ENCODE measurements around the gene TMEM218. TPM values are rescaled to one million over a fixed set of nuclear protein-coding genes. Genes with fewer than 3 reads are reported as not detected.

Gene TMEM218
- total and polyA plus RNA-seq, 8 donors, result 0.87 to 21.1 (median 14.9) TPM

GRCh38 chr11:125080531-125080911 lies 30.9 kb downstream of the TMEM218 start:
- peaks cover 0 to 27% (median 0%) of the 10 kb centered on the region in 3 donors for H3K27me3 ChIP-seq
- TF ChIP-seq POLR2AphosphoS5 (IDR thresholded peaks at IDR 0.05) (no peak), POLR2A (IDR thresholded peaks at IDR 0.05) (no peak), EP300 (IDR thresholded peaks at IDR 0.05) (no peak)
- TF ChIP-seq, protein P1, sequence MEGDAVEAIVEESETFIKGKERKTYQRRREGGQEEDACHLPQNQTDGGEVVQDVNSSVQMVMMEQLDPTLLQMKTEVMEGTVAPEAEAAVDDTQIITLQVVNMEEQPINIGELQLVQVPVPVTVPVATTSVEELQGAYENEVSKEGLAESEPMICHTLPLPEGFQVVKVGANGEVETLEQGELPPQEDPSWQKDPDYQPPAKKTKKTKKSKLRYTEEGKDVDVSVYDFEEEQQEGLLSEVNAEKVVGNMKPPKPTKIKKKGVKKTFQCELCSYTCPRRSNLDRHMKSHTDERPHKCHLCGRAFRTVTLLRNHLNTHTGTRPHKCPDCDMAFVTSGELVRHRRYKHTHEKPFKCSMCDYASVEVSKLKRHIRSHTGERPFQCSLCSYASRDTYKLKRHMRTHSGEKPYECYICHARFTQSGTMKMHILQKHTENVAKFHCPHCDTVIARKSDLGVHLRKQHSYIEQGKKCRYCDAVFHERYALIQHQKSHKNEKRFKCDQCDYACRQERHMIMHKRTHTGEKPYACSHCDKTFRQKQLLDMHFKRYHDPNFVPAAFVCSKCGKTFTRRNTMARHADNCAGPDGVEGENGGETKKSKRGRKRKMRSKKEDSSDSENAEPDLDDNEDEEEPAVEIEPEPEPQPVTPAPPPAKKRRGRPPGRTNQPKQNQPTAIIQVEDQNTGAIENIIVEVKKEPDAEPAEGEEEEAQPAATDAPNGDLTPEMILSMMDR (IDR thresholded peaks at IDR 0.05), result no peak
- H3K4me3 ChIP-seq, result no peak overlapping the region
- intact Hi-C loops (cut with DNase I; ENCODE audit: low total_unique reads), result no loop called here
- H3K36me3 ChIP-seq, result no peaks in the 10 kb centered on the region
- no peaks in the 10 kb centered on the region for H3K9me3 ChIP-seq
- WGBS, 5 donors, result 90 to 96% (median 92%) methylated on average over 12 of the region's 12 CpGs
- no peak overlapping the region for H3K27ac ChIP-seq
- no peak for DNase-seq
- no peaks in the 10 kb centered on the region for H3K4me1 ChIP-seq

GRCh38 chr11:125079878-125080530 lies 31.4 kb downstream of the TMEM218 start:
- H3K4me1 ChIP-seq, result no peaks in the 10 kb centered on the region
- H3K9me3 ChIP-seq, result no peaks in the 10 kb centered on the region
- H3K4me3 ChIP-seq, result no peak overlapping the region
- peaks cover 0 to 22% (median 0%) of the 10 kb centered on the region in 3 donors for H3K27me3 ChIP-seq
- no peaks in the 10 kb centered on the region for H3K36me3 ChIP-seq
- no peak overlapping the region for H3K27ac ChIP-seq
- intact Hi-C loops (cut with DNase I; ENCODE audit: low total_unique reads), result no loop called here
- no peak for DNase-seq
- WGBS, 5 donors, result 86 to 92% (median 92%) methylated on average over 12 of the region's 12 CpGs
- TF ChIP-seq, protein P1 (IDR thresholded peaks at IDR 0.05), result no peak
- no peak for TF ChIP-seq POLR2A (IDR thresholded peaks at IDR 0.05)
- no peak for TF ChIP-seq POLR2AphosphoS5 (IDR thresholded peaks at IDR 0.05)
- TF ChIP-seq EP300 (IDR thresholded peaks at IDR 0.05), result no peak

DNA sequence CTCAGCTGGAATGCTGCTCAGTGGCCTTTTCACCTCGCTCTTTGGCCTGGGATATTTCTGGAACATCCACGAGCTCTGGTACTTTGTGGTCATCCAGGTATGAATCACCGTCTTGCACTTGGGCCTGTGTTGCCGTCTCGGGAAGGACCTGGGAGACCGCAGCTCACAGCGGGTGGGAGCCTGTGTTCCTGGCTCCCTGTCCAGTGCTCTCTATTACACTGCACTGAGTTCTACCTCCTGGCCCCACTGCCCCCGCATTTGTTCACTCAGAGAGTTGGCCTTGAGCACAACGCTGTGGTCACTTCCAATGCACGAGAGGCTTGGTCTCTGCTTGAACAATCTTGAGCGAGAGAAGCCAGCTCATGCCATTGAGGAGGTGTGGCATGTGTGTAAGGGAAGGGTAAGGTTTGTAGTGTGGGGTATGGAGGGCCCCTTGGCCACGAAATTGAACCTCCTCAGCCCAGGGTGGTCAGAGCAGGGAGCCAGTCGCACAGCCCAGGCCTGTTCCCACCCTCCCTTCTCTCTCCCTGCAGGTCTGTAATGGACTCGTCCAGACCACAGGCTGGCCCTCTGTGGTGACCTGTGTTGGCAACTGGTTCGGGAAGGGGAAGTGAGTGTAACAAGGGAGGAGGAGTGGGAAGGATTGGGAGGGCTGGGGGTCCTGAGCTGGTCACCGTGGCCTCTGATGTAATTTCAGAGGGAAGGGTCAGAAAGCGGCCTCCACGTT lies 32.1 kb downstream of the TMEM218 start:
- Histone ChIP-seq H3K36me3 (no peaks in the 10 kb centered on the region), H3K9me3 (no peaks in the 10 kb centered on the region), H3K27me3 (peaks cover 0 to 23% (median 0%) of the 10 kb centered on the region in 3 donors), H3K4me1 (no peaks in the 10 kb centered on the region), H3K27ac (no peak overlapping the region), H3K4me3 (no peak overlapping the region)
- WGBS, 5 donors, result 80 to 85% (median 81%) methylated on average over 18 of the region's 18 CpGs
- no peak for TF ChIP-seq POLR2A (IDR thresholded peaks at IDR 0.05)
- TF ChIP-seq POLR2AphosphoS5 (IDR thresholded peaks at IDR 0.05), result no peak
- TF ChIP-seq, protein P1 (IDR thresholded peaks at IDR 0.05), result no peak
- no peak for TF ChIP-seq EP300 (IDR thresholded peaks at IDR 0.05)
- intact Hi-C loops (cut with DNase I; ENCODE audit: low total_unique reads), result no loop called here
- no peak for DNase-seq

DNA sequence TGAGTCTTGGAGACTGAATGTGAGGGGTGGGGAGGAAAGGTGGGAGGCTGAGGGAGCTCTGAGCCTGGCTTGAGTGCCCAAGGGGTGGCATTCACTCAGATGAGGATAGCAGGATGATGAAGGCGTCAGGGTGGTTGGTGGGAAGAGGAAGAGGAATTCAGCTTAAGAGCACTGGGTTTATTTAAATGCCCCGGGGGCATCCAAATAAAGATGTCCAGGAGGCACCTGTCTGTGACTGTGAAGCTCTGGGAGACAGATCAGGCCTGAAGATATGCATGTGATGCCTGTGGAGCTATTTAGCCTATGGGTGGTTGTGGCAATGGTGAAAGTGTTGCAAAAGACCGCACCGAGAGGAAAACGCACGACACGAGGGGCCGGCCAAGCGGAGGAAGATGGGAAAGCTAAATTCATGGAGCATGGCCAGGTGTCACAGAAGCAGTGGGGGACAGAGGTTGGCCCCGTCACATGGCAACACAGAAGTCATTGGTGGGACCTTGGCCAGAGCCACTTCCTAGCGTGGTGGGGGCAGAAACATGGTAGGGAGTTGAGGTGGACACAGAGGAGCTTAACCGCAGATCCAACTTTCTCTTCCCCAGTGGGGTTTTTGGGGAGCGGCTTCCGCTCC lies 32.8 kb downstream of the TMEM218 start:
- Histone ChIP-seq H3K9me3 (no peaks in the 10 kb centered on the region), H3K27ac (no peak overlapping the region), H3K4me3 (no peak overlapping the region), H3K27me3 (peaks cover 0 to 26% (median 0%) of the 10 kb centered on the region in 3 donors), H3K4me1 (no peaks in the 10 kb centered on the region), H3K36me3 (no peaks in the 10 kb centered on the region)
- 88 to 96% (median 92%) methylated on average over 14 of the region's 14 CpGs for WGBS, 5 donors
- intact Hi-C loops (cut with DNase I; ENCODE audit: low total_unique reads), result no loop called here
- TF ChIP-seq POLR2AphosphoS5 (IDR thresholded peaks at IDR 0.05) (no peak), EP300 (IDR thresholded peaks at IDR 0.05) (no peak), POLR2A (IDR thresholded peaks at IDR 0.05) (no peak)
- TF ChIP-seq, protein P1 (IDR thresholded peaks at IDR 0.05), result no peak
- DNase-seq, result no peak

Measured in stomach (tissue), 9 donors.